BE2C (cell line): ENCODE measurements around the gene CTSH.

Experiments
- DNase-seq: peaks from one replicate; pipeline ENCODE4 v3.0.0-alpha.2; 2020
- H3K27me3 ChIP-seq: fragments of 250-450 bp; sonication (Bioruptor Pico); 2 replicates; pipeline ENCODE4 v1.5.1; 2020; ENCODE audit warnings: mild to moderate bottlenecking
- H3K36me3 ChIP-seq: fragments of 250-450 bp; sonication (Bioruptor Pico); 2 replicates; pipeline ENCODE4 v1.5.1; 2020; ENCODE audit warnings: mild to moderate bottlenecking
- H3K4me1 ChIP-seq: fragments of 250-450 bp; sonication (Bioruptor Pico); 2 replicates; pipeline ENCODE4 v1.5.1; 2020
- H3K4me3 ChIP-seq: 2 replicates; pipeline ENCODE4 v1.5.1; 2011; ENCODE audit warnings: low read depth, low read length
- H3K9me3 ChIP-seq: fragments of 250-450 bp; sonication (Bioruptor Pico); 2 replicates; pipeline ENCODE4 v1.5.1; 2020
- CTCF ChIP-seq: IDR thresholded peaks from 2 replicates; pipeline ENCODE4 v1.5.1; 2012; ENCODE audit warnings: mild to moderate bottlenecking, low read depth, low read length

CTSH gene

GRCh38 chr15:78974272-78974918 is 29.5 kb upstream of the CTSH start:
- Histone ChIP-seq H3K27me3 (no peaks in the 10 kb centered on the region), H3K4me1 (peaks cover 4% of the 10 kb centered on the region), H3K4me3 (no peak overlapping the region), H3K36me3 (no peaks in the 10 kb centered on the region), H3K9me3 (no peaks in the 10 kb centered on the region)
- no peak for DNase-seq
- TF ChIP-seq CTCF: no peak

GRCh38 chr15:78969687-78970349 is 25.0 kb upstream of the CTSH start:
- no peaks in the 10 kb centered on the region for H3K27me3 ChIP-seq
- no peak for DNase-seq
- TF ChIP-seq CTCF: no peak
- H3K36me3 ChIP-seq: no peaks in the 10 kb centered on the region
- H3K4me1 ChIP-seq: no peaks in the 10 kb centered on the region
- no peak overlapping the region for H3K4me3 ChIP-seq
- no peaks in the 10 kb centered on the region for H3K9me3 ChIP-seq

- DNase-seq: no peak
- no peaks in the 10 kb centered on the region for H3K36me3 ChIP-seq
- no peak overlapping the region for H3K4me3 ChIP-seq
Measured at GRCh38 chr15:78968539-78969271, 23.9 kb upstream of the CTSH start.

GRCh38 chr15:78968114-78968513 is 23.3 kb upstream of the CTSH start:
- H3K9me3 ChIP-seq: no peaks in the 10 kb centered on the region
- H3K4me3 ChIP-seq: no peak overlapping the region
- no peaks in the 10 kb centered on the region for H3K27me3 ChIP-seq
- no peaks in the 10 kb centered on the region for H3K4me1 ChIP-seq
- no peak for DNase-seq
- no peak for TF ChIP-seq CTCF
- H3K36me3 ChIP-seq: no peaks in the 10 kb centered on the region

More at GRCh38 chr15:78968539-78969271, 23.9 kb upstream of the CTSH start:
- TF ChIP-seq CTCF: no peak
- Histone ChIP-seq H3K9me3 (no peaks in the 10 kb centered on the region), H3K27me3 (no peaks in the 10 kb centered on the region), H3K4me1 (no peaks in the 10 kb centered on the region)

- no peaks in the 10 kb centered on the region for H3K9me3 ChIP-seq
- no peaks in the 10 kb centered on the region for H3K4me1 ChIP-seq
- no peaks in the 10 kb centered on the region for H3K36me3 ChIP-seq
- TF ChIP-seq CTCF: no peak
- H3K4me3 ChIP-seq: no peak overlapping the region
- H3K27me3 ChIP-seq: no peaks in the 10 kb centered on the region
- no peak for DNase-seq
Measured at GRCh38 chr15:78960308-78960707, 15.5 kb upstream of the CTSH start.

- Histone ChIP-seq H3K9me3 (no peaks in the 10 kb centered on the region), H3K27me3 (no peaks in the 10 kb centered on the region), H3K4me1 (no peaks in the 10 kb centered on the region), H3K36me3 (no peaks in the 10 kb centered on the region), H3K4me3 (no peak overlapping the region)
- TF ChIP-seq CTCF: no peak
- DNase-seq: no peak
Measured at GRCh38 chr15:78959360-78959759, 14.5 kb upstream of the CTSH start.
